IPS-15b (cell line): ENCODE measurements around the gene TBC1D5.
"Not testable (repeated sequence)": the region's sequence is repeated elsewhere in the genome, so short reads cannot be mapped to it uniquely, and the experiment has no call there.

Experiments used
- H3K27me3 ChIP-seq: one replicate; pipeline ENCODE4 v1.6.1; 2013; ENCODE audit warnings: low read length; ENCODE audit not compliant: control insufficient read depth, insufficient read depth
- H3K36me3 ChIP-seq: one replicate; pipeline ENCODE4 v1.6.1; 2013; ENCODE audit warnings: low read length; ENCODE audit not compliant: control insufficient read depth, insufficient read depth
- H3K4me1 ChIP-seq: one replicate; pipeline ENCODE4 v1.6.1; 2013; ENCODE audit warnings: mild to moderate bottlenecking, low read length; ENCODE audit not compliant: control insufficient read depth, insufficient read depth
- H3K4me3 ChIP-seq: one replicate; pipeline ENCODE4 v1.5.1; 2013; ENCODE audit warnings: low read depth, low read length
- H3K9ac ChIP-seq: one replicate; pipeline ENCODE4 v1.6.1; 2013; ENCODE audit warnings: low read depth, mild to moderate bottlenecking, low read length
- H3K9me3 ChIP-seq: one replicate; pipeline ENCODE4 v1.6.1; 2013; ENCODE audit warnings: mild to moderate bottlenecking, low read length; ENCODE audit not compliant: control insufficient read depth, insufficient read depth

The TBC1D5 gene

GRCh38 chr3:17695665-17696064, 46.8 kb downstream of the TBC1D5 start:
- H3K9ac ChIP-seq, H3K36me3 ChIP-seq, H3K4me3 ChIP-seq, H3K27me3 ChIP-seq, H3K4me1 ChIP-seq, H3K9me3 ChIP-seq: not testable (repeated sequence)

- H3K36me3 ChIP-seq, H3K4me1 ChIP-seq, H3K4me3 ChIP-seq, H3K9me3 ChIP-seq, H3K9ac ChIP-seq, H3K27me3 ChIP-seq: not testable (repeated sequence)
Measured at GRCh38 chr3:17693670-17693999, 48.8 kb downstream of the TBC1D5 start.

DNA sequence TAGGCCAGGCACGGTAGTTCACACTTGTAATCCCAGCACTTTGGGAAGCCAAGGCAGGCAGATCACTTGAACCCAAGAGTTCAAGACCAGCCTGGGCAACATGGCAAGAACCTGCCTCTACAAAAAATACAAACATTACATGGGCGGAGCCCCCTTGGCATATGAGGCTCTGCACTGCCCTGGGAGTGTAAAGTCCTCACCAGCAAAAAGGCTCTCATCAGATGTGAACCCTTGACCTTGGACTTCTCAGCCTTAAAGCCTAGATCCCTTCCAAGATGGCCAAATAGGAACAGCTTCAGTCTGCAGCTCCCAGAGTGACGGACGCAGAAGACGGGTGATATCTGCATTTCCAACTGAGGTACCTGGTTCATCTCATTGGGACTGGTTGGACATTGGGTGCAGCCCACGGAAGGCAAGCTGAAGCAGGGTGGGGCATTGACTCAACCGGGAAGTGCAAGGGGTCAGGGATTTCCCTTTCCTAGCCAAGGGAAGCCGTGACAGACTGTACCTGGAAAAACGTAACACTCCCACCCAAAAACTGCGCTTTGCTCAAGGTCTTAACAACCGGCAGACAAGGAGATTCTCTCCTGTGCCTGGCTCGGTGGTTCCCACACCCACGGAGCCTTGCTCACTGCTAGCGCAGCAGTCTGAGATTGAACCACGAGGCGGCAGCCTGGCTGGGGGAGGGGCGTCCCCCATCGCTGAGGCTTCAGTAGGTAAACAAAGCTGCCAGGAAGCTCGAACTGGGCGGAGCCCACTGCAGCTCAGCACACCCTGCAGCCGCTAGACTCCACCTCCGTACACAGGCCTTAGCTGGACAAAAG, 49.4 kb downstream of the TBC1D5 start:
- not testable (repeated sequence) for H3K36me3 ChIP-seq, H3K4me3 ChIP-seq, H3K27me3 ChIP-seq, H3K4me1 ChIP-seq, H3K9ac ChIP-seq, H3K9me3 ChIP-seq

GRCh38 chr3:17687566-17687965, 54.9 kb downstream of the TBC1D5 start:
- H3K9me3 ChIP-seq = no peaks in the 10 kb centered on the region

DNA sequence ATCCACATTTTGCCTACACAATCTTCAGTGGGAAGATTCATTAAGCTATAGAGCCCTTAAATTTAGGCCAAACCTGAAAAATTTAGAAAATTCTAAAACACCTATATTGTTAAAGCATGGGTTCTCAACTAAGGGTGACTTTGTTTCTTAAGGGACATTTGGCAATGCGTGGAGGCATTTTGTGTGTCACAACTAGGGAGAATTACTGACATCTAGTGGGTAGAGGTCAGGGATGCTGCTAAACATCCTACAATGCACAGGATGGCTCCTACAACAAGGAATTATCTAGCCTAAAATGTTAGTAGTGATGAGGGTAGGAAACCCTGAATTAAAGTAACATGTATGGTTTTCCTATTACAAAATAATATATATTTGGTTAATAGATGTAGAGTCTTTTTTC, 55.8 kb downstream of the TBC1D5 start:
- Histone ChIP-seq H3K9me3 (no peaks in the 10 kb centered on the region), H3K27me3 (no peaks in the 10 kb centered on the region), H3K9ac (no peak overlapping the region), H3K4me1 (no peaks in the 10 kb centered on the region), H3K4me3 (no peak overlapping the region), H3K36me3 (no peaks in the 10 kb centered on the region)

More at GRCh38 chr3:17687566-17687965, 54.9 kb downstream of the TBC1D5 start:
- Histone ChIP-seq H3K36me3 (no peaks in the 10 kb centered on the region), H3K4me3 (no peak overlapping the region), H3K4me1 (no peaks in the 10 kb centered on the region), H3K27me3 (no peaks in the 10 kb centered on the region), H3K9ac (no peak overlapping the region)

- no peaks in the 10 kb centered on the region for H3K4me1 ChIP-seq
Measured at GRCh38 chr3:17683542-17684207, 58.8 kb downstream of the TBC1D5 start.

GRCh38 chr3:17680530-17680929, 61.9 kb downstream of the TBC1D5 start:
- Histone ChIP-seq H3K4me3 (no peak overlapping the region), H3K9me3 (no peaks in the 10 kb centered on the region), H3K27me3 (no peaks in the 10 kb centered on the region), H3K36me3 (no peaks in the 10 kb centered on the region), H3K9ac (no peak overlapping the region), H3K4me1 (no peaks in the 10 kb centered on the region)

More at GRCh38 chr3:17683542-17684207, 58.8 kb downstream of the TBC1D5 start:
- Histone ChIP-seq H3K27me3 (no peaks in the 10 kb centered on the region), H3K9me3 (no peaks in the 10 kb centered on the region), H3K9ac (no peak overlapping the region), H3K4me3 (no peak overlapping the region), H3K36me3 (no peaks in the 10 kb centered on the region)

DNA sequence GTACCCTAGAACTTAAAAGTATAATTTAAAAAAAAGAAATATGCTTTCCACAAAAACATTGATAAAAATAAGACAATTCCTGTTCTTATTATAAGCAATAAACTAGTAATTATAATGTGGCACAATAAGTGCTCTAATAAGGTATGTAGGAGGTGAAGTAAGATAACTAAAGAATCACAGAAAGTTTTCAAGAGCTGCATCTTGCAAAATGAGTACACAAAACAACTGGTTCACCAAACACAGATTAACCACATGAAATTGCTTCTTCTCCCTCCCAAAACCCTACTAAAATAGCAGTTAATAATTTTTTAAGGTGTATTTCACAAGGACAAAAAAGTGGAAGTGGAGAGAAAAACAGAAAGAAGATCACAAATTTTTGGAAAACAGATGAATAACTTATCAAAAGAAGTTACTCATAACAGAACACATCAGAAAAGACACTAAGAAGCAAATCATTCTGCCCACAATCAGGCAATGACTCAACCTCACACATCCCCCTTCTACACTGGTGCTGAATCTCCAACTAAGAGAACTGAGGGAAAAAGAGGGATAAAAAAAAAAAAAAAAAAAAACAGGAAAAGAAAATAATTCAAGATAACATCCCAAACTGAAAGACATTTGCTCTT, 64.2 kb downstream of the TBC1D5 start:
- Histone ChIP-seq H3K9ac (no peak overlapping the region), H3K4me1 (no peaks in the 10 kb centered on the region), H3K9me3 (no peaks in the 10 kb centered on the region), H3K36me3 (no peaks in the 10 kb centered on the region), H3K4me3 (no peak overlapping the region), H3K27me3 (no peaks in the 10 kb centered on the region)

- Histone ChIP-seq H3K36me3 (no peaks in the 10 kb centered on the region), H3K9me3 (no peaks in the 10 kb centered on the region), H3K9ac (no peak overlapping the region), H3K27me3 (no peaks in the 10 kb centered on the region), H3K4me3 (no peak overlapping the region), H3K4me1 (no peaks in the 10 kb centered on the region)
Measured at GRCh38 chr3:17674082-17674686, 68.2 kb downstream of the TBC1D5 start.

DNA sequence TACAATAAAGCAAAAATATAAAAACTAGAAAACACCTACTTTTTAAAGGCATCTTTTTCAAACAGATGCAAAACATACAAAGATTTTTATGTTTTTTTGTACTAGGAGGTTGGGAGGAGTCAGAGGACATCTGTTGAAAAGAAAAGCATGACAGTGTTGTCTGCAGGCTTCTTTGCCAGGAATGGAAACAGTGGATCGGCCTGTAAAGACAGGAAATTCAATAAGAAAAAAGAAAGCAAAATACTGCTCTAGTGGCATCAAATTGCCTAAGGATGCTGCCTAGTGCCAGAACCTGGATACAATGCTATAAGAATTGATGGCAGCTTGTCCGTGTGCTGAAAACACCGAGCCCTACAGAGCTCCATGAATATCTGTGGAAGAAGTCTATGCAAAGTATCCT, 69.9 kb downstream of the TBC1D5 start:
- no peaks in the 10 kb centered on the region for H3K27me3 ChIP-seq
- no peak overlapping the region for H3K9ac ChIP-seq
- no peaks in the 10 kb centered on the region for H3K9me3 ChIP-seq
- H3K36me3 ChIP-seq = no peaks in the 10 kb centered on the region
- no peak overlapping the region for H3K4me3 ChIP-seq
- H3K4me1 ChIP-seq = no peaks in the 10 kb centered on the region

DNA sequence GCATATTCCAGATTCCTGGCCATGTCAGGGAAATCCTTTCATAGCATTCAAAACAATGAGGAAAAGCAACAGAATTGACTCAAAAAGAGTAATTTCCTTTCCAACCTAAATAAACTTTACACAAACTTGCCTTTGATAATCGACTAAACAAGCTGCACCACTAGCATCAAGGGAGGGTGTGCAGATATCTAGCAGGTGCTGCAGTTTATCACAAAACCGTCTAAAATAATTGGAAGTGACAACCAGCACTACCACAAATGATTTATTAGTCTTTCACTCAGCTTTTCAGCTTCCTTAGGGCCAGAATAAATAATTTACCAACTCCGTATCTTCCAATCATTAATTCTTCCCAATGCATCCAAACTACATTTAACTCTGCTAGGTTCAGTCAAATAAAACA, 71.7 kb downstream of the TBC1D5 start:
- no peaks in the 10 kb centered on the region for H3K36me3 ChIP-seq
- H3K9ac ChIP-seq = no peak overlapping the region
- H3K4me1 ChIP-seq = no peaks in the 10 kb centered on the region
- H3K9me3 ChIP-seq = no peaks in the 10 kb centered on the region
- H3K27me3 ChIP-seq = no peaks in the 10 kb centered on the region
- H3K4me3 ChIP-seq = no peak overlapping the region
